HG02840 (cell line): ENCODE data around the gene C17orf58.
"Not testable (repeated sequence)": the region's sequence is repeated elsewhere in the genome, so short reads cannot be mapped to it uniquely, and the experiment has no call there.

Experiments used
- ATAC-seq: cut with Tn5 transposase; IDR thresholded peaks from one replicate; pipeline ENCODE4 v1.9.1; 2021; ENCODE audit warnings: mild to moderate bottlenecking, moderate library complexity, moderate number of reproducible peaks; ENCODE audit not compliant: unreplicated experiment, low FRiP score

Gene C17orf58

DNA sequence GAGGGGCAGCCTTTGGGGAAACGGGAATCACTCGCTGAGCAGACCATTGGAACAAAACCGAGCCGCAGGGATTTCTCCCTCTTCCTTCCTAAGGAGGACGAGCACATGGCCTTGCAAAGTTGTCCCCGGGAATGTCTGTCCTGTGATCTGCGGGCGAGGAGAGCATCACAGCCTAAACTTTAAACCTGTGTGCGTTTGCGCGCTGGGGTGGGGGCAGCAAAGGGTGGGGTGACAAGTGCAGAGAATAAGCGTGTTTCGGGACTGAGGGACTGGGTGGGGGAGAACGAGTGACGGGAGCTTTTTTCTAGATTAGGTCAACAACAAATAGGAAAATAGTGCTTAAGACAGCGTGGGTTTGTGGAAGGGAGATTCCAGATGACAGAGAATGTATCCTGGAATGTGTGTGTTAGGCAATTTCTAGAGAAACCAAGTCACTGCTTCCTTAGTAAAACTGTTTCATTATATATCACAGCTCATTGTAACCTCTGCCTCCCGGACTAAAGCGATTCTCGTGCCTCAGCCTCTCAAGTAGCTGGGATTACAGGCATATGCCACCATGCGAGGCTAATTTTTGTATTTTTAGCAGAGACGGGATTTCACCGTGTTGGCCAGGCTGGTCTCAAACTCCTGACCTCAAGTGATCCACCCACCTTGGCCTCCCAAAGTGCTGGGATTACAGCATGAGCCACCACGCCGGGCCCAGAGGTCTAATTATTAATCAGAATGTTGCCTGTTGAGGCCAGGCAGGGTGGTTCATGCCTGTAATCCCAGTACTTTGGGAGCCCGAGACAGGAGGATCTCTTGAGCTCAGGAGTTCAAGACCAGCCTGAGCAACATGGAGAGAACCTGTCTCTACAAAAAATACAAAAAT is at the start of gene C17orf58:
TSS of gene C17orf58 (minus strand) at position 169 of the 871 bp plus-strand sequence. CDS start 271 bp downstream, outside the sequence.
- ATAC-seq: not testable (repeated sequence)

DNA sequence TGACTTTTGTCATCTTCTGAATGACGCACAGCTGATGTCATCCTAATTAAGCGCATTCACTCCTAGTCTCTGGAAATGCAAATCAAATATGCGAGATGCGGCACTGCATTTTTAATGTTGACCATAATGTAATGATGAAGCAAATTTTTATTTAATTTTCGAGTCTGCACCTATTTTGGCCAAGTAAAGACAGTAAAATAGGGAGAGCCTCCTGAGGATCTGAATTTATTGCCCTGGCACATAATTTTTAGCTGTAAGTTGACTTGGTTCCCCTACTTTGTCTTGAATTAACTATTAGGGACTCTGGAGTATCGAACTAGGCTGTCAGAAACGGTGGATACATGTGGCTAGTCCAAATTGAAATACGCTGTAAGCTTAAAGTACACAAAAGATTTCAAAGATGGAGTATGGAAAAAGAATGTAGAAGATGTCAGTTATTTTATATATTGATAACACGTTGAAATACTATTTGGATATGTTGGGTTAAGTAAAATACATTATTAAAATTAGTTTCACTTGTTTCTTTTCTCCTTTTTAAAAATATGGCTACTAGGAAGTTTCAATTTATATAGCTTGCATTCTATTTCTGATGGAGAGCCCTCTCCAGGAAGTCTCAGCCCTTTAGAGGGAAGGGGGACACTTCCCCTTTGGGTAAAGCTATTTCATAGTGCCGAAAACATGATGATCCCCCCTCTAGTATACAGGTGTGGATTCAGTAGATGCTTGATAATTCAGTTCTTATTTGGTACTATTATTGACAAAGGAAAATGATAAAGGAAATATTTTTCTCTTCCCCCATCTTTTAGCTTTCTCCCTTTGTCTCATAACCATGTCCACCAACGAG is 40.3 kb upstream of the C17orf58 start:
- ATAC-seq: no peak

- peak; percentile 91 for ATAC-seq
Measured at GRCh38 chr17:68035523-68036303, 39.4 kb upstream of the C17orf58 start, which contains the start of gene KPNA2. KPNA2 (plus strand) TSS chr17:68035735; CDS start chr17:68037133, 1,398 bp downstream.

- ATAC-seq: peak; percentile 78
Measured at GRCh38 chr17:68035131-68035522, 38.9 kb upstream of the C17orf58 start.

GRCh38 chr17:68034452-68034776 is 38.1 kb upstream of the C17orf58 start:
- ATAC-seq: no peak

DNA sequence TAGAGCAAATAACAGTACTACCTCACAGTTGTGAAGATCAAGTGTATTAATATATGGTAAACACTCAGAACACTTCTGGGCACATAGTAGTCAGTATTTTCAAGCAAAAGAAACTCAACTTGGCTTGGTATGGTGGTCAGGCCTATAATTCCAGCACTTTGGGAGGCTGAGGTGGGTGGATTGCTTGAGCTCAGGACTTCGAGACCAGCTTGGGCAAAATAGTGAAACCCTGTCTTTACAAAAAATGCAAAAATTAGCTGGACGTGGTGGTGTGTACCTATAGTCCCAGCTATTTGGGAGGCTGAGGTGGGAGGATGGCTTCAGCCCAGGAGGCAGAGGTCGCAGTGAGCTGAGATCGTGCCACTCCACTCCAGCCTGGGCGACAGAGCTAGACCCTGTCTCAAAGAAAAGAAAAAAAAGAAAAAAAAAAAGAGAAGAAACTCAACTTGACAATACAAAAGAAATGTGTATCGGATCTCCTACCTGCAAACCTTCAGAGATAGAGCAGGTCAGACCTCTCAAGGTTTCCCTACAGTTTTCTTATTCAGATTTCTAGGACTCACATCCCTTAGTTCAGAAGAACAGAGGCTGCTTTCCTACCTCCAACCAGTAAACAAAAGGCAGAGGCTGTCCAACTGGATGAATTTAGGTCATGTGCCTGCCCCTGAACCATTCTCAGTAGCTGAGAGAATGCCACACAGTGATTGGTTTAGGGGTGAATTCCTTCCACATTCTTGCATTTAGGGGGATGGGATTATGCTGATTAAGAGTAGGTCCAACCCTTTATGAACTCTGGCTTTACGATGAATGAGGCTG is 37.6 kb upstream of the C17orf58 start:
- no peak for ATAC-seq

DNA sequence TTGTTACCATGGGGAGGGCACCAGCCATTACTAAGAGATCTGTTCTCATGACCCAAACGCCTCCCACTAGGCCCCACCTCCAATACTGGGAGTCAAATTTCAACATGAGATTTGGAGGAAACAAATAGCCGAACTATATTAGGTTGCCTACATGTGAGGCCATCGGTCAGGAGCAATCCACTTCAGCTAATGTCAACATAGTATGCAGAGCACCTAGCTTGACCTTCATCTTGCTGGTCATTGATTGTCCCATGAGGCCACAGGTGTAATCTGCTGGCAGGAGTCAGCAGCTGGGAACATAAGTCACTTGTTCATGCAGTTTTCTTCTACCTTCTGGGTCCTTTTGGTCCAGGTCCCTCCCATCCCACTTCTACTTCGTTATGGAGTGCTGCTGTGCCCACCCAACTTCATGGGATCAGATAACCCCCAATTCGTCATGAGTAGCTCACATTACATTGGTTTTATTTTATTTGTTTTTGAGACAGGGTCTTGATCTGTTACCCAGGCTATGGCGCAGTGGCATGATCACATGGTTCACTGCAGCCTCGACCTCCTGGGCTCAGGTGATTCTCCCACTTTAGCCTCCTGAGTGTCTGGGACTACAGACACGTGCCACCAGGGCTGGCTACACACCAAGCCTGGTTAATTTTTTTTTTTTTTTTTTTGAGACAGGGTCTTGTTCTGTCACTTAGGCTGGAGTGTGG is 33.4 kb upstream of the C17orf58 start:
- ATAC-seq: no peak

DNA sequence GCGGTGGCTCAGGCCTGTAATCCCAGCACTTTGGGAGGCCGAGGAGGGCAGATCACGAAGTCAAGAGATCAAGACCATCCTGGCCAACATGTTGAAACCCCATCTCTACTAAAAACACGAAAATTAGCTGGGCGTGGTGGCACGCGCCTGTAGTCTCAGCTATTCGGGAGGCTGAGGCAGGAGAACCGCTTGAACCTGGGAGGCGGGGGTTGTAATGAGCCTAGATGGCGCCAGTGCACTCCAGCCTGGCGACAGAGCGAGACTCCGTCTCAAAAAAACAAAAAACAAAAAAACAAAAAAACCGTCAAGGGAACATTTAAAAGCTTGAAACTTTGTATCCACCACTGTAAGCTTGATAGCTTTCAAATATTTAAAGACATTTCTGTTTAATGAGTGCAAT is 26.3 kb upstream of the C17orf58 start:
- ATAC-seq: not testable (repeated sequence)

- ATAC-seq: no peak
Measured at GRCh38 chr17:68021963-68022362, 25.7 kb upstream of the C17orf58 start.

DNA sequence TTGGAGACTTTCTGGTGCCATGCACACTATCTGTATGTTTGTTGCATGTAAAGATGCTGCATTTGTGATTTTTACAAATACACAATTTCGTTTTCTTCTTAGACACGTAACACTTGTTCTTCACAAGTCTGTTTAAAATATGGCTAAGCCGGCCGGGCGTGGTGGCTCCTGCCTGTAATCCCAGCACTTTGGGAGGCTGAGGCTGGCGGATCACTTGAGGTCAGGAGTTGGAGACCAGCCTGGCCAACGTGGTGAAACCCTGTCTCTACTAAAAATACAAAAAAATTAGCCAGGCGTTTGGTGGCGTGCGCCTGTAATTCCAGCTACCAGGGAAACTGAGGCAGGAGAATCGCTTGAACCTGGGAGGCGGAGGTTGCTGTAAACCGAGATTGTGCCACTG is 24.5 kb upstream of the C17orf58 start:
- ATAC-seq: not testable (repeated sequence)

- ATAC-seq: no peak
Measured at GRCh38 chr17:68020409-68020756, 24.1 kb upstream of the C17orf58 start.

- peak; percentile 94 for ATAC-seq
Measured at GRCh38 chr17:68019675-68020408, 23.6 kb upstream of the C17orf58 start.

DNA sequence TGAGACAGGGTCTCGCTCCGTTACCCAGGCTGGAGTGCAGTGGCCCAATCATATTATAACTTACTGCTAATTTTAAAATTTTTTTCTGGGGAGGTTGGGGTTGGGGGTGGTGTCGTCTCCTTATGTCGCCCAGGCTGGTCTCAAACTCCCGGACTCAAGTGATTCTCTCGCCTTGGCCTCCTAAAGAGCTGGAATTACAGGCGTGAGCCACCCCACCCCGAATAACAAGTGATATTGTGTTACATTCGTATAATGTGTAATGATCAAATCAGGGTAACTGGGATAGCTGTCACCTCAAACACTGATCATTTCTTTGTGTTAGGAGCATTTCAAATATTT is 23.0 kb upstream of the C17orf58 start:
- no peak for ATAC-seq

GRCh38 chr17:68018493-68018892 is 22.2 kb upstream of the C17orf58 start:
- ATAC-seq: not testable (repeated sequence)

DNA sequence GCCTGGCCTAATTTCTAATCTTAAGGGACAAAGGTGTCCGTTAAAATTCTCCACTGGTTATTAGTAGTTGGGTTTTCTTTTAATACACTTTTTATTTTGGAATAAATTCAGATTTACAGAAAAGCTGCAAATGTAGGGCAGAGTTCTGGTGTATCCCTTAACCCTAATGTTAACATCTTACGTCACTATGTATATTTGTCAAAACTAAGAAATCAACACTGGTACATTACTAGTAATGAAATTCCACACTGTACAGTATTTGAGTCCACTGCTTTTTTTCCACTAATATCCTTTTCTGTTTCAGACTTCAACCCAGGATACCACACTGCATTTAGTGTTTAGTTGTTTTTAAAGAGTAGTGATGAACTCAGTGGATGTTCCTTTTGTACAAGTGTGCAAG is 20.6 kb upstream of the C17orf58 start:
- no peak for ATAC-seq

DNA sequence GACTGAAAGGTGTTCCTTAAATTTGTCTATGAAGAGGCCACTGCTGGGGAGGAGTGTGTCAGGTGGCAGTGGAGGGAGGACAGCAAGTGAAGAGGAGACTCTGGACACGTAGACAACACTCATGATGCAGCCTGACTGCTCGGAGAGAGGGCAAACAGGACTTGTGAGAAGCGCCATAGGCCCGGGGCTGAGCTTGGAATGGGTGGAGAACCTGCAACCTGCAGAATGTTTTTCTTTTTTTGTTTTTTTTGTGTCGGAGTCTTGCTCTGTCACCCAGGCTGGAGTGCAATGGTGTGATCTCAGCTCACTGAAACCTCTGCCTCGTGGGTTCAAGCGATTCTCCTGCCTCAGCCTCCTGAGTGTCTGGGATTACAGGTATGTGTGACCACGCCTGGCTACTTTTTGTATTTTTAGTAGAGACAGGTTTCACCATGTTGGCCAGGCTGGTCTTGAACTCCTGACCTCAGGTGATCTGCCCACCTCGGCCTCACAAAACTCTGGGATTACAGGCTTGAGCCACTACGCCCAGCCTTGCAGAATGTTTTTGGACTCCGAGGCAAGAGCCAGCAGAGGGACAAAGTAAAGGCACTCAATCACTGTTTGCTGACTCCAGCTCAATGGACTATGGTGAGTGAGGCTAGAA is 18.9 kb upstream of the C17orf58 start:
- no peak for ATAC-seq

GRCh38 chr17:68013385-68013784 is 17.1 kb upstream of the C17orf58 start:
- ATAC-seq: no peak

DNA sequence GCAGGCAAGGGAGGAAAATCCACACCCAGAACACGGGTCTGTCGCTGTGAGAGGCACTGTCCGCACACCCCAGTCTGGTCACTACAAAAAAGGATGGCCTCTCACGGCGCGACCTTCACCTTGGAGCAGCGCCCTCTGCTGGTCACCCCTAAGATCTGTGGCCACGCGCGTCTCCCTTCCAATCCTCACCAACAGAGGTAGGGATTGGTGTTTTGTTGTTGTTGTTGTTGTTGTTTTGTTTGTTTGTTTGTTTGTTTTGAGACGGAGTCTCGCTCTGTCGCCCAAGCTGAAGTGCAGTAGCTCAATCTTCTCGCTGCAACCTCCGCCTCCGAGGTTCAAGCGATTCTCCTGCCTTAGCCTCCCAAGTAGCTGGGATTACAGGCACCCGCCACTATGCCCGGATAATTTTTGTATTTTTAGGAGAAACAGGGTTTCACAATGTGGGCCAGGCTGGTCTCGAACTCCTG is 15.0 kb upstream of the C17orf58 start:
- ATAC-seq: no peak
